ENCODE measurements around the gene INPP5E. TPM values are rescaled to one million over a fixed set of nuclear protein-coding genes. Genes with fewer than 3 reads are reported as not detected.

INPP5E gene
- total RNA-seq, 1 experiment from 2014 or later = 10.7 TPM

DNA sequence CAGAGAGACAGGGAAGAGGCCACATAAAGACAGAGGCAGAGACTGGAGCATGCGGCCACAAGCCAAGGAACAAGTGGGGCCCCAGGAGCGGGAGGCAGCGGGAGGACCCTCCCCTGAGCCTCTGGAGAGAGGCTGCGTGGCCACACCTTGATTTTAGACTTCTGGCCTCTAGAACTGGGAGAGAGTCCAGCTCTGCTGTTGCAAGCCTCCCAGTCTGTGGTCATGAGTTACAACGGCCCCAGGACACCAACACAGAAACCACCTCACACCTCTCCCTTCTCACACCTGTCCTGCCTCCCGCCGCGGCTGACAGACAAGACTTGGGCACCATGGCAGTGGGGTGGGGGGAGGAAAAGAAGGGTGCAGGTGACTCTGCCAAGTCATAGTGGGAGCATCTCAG is 2.2 kb downstream of the INPP5E start:
- no peak overlapping the region for H3K27ac ChIP-seq (ENCODE audit: low read length)
- peak overlapping the region; percentile 87 for H3K4me3 ChIP-seq (ENCODE audit: low read length)
- no peaks in the 10 kb centered on the region for H3F3A ChIP-seq (ENCODE audit: low read length, unreplicated experiment)
- H3K36me3 ChIP-seq (ENCODE audit: low read depth, low read length) = no peaks in the 10 kb centered on the region
- ATAC-seq (peak; percentile 8; the same call in 1 of the 2 replicates), DNase-seq (peak; percentile 27)
- no peak overlapping the region for H3K9ac ChIP-seq (ENCODE audit: low read length)
- no peaks in the 10 kb centered on the region for H3K9me3 ChIP-seq (ENCODE audit: low read length)
- peaks cover 8% of the 10 kb centered on the region; the same call in 1 of the 2 replicates for H4K20me1 ChIP-seq (ENCODE audit: low read length)
- CTCF ChIA-PET = no interaction called here
- H3K9me2 ChIP-seq (replicated peaks; ENCODE audit: low read length) = no peaks in the 10 kb centered on the region
- H3K4me2 ChIP-seq (ENCODE audit: low read length) = peak overlapping the region; percentile 87
- peaks cover 14% of the 10 kb centered on the region for H3K4me1 ChIP-seq (ENCODE audit: insufficient read depth, low read length)
- intact Hi-C loops (cut with micrococcal nuclease) = no loop called here
- H2AFZ ChIP-seq (ENCODE audit: low read length) = no peak overlapping the region
- H3K27me3 ChIP-seq (ENCODE audit: low read length) = no peaks in the 10 kb centered on the region
- BruUV-seq (replicated peaks) = no TSS peak
- POLR2A ChIA-PET (ENCODE audit: unreplicated experiment) = no interaction called here
- TF ChIP-seq EZH2 (IDR thresholded peaks at IDR 0.05; ENCODE audit: low read length, unreplicated experiment) (no peak), EZH2phosphoT487 (IDR thresholded peaks at IDR 0.05; ENCODE audit: borderline replicate concordance, low read length) (no peak)
- TF ChIP-seq, protein P1, sequence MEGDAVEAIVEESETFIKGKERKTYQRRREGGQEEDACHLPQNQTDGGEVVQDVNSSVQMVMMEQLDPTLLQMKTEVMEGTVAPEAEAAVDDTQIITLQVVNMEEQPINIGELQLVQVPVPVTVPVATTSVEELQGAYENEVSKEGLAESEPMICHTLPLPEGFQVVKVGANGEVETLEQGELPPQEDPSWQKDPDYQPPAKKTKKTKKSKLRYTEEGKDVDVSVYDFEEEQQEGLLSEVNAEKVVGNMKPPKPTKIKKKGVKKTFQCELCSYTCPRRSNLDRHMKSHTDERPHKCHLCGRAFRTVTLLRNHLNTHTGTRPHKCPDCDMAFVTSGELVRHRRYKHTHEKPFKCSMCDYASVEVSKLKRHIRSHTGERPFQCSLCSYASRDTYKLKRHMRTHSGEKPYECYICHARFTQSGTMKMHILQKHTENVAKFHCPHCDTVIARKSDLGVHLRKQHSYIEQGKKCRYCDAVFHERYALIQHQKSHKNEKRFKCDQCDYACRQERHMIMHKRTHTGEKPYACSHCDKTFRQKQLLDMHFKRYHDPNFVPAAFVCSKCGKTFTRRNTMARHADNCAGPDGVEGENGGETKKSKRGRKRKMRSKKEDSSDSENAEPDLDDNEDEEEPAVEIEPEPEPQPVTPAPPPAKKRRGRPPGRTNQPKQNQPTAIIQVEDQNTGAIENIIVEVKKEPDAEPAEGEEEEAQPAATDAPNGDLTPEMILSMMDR (conservative IDR thresholded peaks at IDR 0.05; ENCODE audit: low read depth, low read length) = no peak
- H3K79me2 ChIP-seq (ENCODE audit: low read length) = peaks cover 41% of the 10 kb centered on the region

DNA sequence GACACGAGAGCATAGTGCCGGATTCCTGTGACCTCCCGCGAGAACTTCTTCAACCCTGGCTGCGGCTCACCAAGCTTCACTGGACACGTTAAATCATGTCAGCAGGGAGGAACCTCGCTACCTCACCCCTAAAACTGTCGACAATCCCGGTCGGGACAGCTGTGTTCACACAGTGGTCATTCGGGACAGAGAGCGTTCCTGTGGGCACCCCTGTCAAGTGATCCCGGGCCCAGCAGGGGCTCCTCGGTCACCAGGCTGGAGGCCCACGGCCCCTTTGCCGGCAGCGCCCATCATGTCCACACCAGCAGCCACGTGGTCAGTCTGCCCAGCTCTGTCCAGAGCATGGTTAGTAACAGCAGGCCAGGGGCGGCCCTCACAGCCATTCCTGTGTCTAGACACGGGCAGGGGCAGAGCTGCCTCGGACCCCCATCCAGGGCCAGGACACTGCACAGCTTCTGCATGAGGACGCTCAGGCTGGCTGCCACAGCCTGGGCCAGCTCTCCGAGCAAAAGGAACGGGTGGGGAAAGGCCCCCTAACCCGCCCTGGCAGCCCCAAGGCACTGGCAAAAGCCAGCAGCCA is 3.5 kb downstream of the INPP5E start:
- Histone ChIP-seq H3K36me3 (ENCODE audit: low read depth, low read length) (no peaks in the 10 kb centered on the region), H3K4me2 (ENCODE audit: low read length) (no peak overlapping the region), H3K9ac (ENCODE audit: low read length) (no peak overlapping the region), H3K9me3 (ENCODE audit: low read length) (no peaks in the 10 kb centered on the region), H2AFZ (ENCODE audit: low read length) (no peak overlapping the region), H4K20me1 (ENCODE audit: low read length) (peaks cover 8% of the 10 kb centered on the region; the same call in 1 of the 2 replicates), H3F3A (ENCODE audit: low read length, unreplicated experiment) (no peaks in the 10 kb centered on the region), H3K4me3 (ENCODE audit: low read length) (no peak overlapping the region), H3K9me2 (replicated peaks; ENCODE audit: low read length) (no peaks in the 10 kb centered on the region), H3K27ac (ENCODE audit: low read length) (no peak overlapping the region), H3K4me1 (ENCODE audit: insufficient read depth, low read length) (peaks cover 14% of the 10 kb centered on the region), H3K27me3 (ENCODE audit: low read length) (no peaks in the 10 kb centered on the region), H3K79me2 (ENCODE audit: low read length) (peaks cover 41% of the 10 kb centered on the region)
- no peak for TF ChIP-seq EZH2phosphoT487 (IDR thresholded peaks at IDR 0.05; ENCODE audit: borderline replicate concordance, low read length)
- TF ChIP-seq, protein P1 (conservative IDR thresholded peaks at IDR 0.05; ENCODE audit: low read depth, low read length) = no peak
- ChIA-PET POLR2A (ENCODE audit: unreplicated experiment) (no interaction called here), CTCF (no interaction called here)
- DNase-seq (no peak), ATAC-seq (no peak)
- intact Hi-C loops (cut with micrococcal nuclease) = no loop called here
- no TSS peak for BruUV-seq (replicated peaks)

DNA sequence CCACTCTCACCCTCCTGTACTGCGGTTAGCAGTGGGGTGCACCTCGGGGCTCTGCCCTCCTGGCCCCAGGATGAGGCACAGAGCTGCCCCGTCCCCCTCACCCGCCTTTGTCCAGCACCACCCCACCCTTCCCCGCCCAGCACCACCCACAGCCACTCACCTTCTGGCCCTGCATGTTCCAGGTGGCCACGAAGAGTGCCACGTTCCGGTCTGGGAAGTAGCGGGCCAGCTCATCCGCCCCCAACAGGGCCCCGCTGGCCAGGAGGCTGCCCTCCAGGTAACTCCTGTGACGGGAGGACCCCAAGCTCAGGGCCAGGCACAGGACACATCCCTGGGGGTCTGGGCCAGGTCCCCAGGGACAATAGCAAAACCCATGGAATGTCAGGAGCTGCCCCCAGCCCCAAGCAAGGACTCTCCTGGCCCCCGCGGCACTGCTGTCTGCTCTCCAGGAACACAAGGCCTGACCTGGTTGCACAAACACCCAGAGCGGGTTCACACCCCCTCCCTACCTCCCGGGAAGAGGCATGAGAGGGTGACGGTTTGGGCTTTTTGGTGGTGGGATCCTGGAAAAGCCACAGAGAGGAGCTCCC is 5.0 kb downstream of the INPP5E start:
- DNase-seq (no peak), ATAC-seq (no peak)
- H3K9me2 ChIP-seq (replicated peaks; ENCODE audit: low read length) = no peaks in the 10 kb centered on the region
- H3K4me1 ChIP-seq (ENCODE audit: insufficient read depth, low read length) = peaks cover 14% of the 10 kb centered on the region
- no peaks in the 10 kb centered on the region for H3K27me3 ChIP-seq (ENCODE audit: low read length)
- H3K4me3 ChIP-seq (ENCODE audit: low read length) = no peak overlapping the region
- peaks cover 8% of the 10 kb centered on the region; the same call in 1 of the 2 replicates for H4K20me1 ChIP-seq (ENCODE audit: low read length)
- H2AFZ ChIP-seq (ENCODE audit: low read length) = no peak overlapping the region
- H3K27ac ChIP-seq (ENCODE audit: low read length) = no peak overlapping the region
- H3K79me2 ChIP-seq (ENCODE audit: low read length) = peaks cover 41% of the 10 kb centered on the region
- ChIA-PET CTCF (no interaction called here), POLR2A (ENCODE audit: unreplicated experiment) (no interaction called here)
- H3K36me3 ChIP-seq (ENCODE audit: low read depth, low read length) = no peaks in the 10 kb centered on the region
- no peak overlapping the region for H3K9ac ChIP-seq (ENCODE audit: low read length)
- no peak for TF ChIP-seq EZH2 (IDR thresholded peaks at IDR 0.05; ENCODE audit: low read length, unreplicated experiment)
- TF ChIP-seq, protein P1 (conservative IDR thresholded peaks at IDR 0.05; ENCODE audit: low read depth, low read length) = no peak
- no peak for TF ChIP-seq EZH2phosphoT487 (IDR thresholded peaks at IDR 0.05; ENCODE audit: borderline replicate concordance, low read length)
- H3K9me3 ChIP-seq (ENCODE audit: low read length) = no peaks in the 10 kb centered on the region
- intact Hi-C loops (cut with micrococcal nuclease) = no loop called here
- no peaks in the 10 kb centered on the region for H3F3A ChIP-seq (ENCODE audit: low read length, unreplicated experiment)
- no TSS peak for BruUV-seq (replicated peaks)
- H3K4me2 ChIP-seq (ENCODE audit: low read length) = no peak overlapping the region

Measured in PC-3 (cell line).